GM12878 (cell line): Measurements from ENCODE around the gene F11. TPM values are rescaled to one million over a fixed set of nuclear protein-coding genes. Genes with fewer than 3 reads are reported as not detected.

Source experiments
- ATAC-seq: fragments of 200-7000 bp; cut with Tn5 transposase; 3 replicates; pipeline ENCODE4 v1.9.1; 2020; ENCODE audit warnings: mild to moderate bottlenecking, moderate library complexity
- BruUV-seq: library from RNA; stranded (reverse); fragments of 400-500 nt; replicated peaks from 2 replicates; lab custom pipeline; 2021; lab: Mats Ljungman, UMichigan
- CTCF ChIA-PET: fragments of 300-600 bp; sonication (Branson Sonifier 250); formaldehyde crosslinking; extraction: SDS; loops from one replicate; lab custom pipeline; 2021; ENCODE audit warnings: inconsistent platforms; lab: Yijun Ruan, JAX
- POLR2A ChIA-PET: fragments of 350-600 bp; formaldehyde crosslinking; extraction: SDS; loops from one replicate; lab custom pipeline; 2021; ENCODE audit warnings: inconsistent platforms; lab: Charles Lee
- RAD21 ChIA-PET: fragments of 300-600 bp; sonication (Branson Sonifier 250); formaldehyde crosslinking; loops from one replicate; lab custom pipeline; 2023; ENCODE audit warnings: antibody characterized with exemption; ENCODE audit not compliant: unreplicated experiment; lab: Charles Lee
- SMC1A ChIA-PET: fragments of 300-600 bp; sonication (Branson Sonifier 250); formaldehyde crosslinking; loops from one replicate; lab custom pipeline; 2023; ENCODE audit not compliant: unreplicated experiment, uncharacterized antibody; lab: Charles Lee
- DNase-seq: peaks from one replicate; pipeline ENCODE4 v3.0.0-alpha.2; 2011; ENCODE audit warnings: low read depth, low spot score
- FAIRE-seq: peaks from 3 replicates; lab custom pipeline; 2011; peaks lifted over from hg19 to GRCh38; lab: Jason Lieb, UNC
- H2AFZ ChIP-seq: 2 replicates; pipeline ENCODE4 v1.6.0; 2011; ENCODE audit warnings: low read depth, low read length, control low read depth; ENCODE audit not compliant: control insufficient read depth
- H3K27ac ChIP-seq: 2 replicates; pipeline ENCODE4 v1.5.1; 2011; ENCODE audit warnings: control low read depth; ENCODE audit not compliant: control insufficient read depth, insufficient read depth
- H3K27me3 ChIP-seq, 2 experiments: replicated peaks in 1 of 2; 2 replicates each; pipeline versions ENCODE4 v1.6.0 to v1.6.1; 2011; ENCODE audit warnings: low read length in 1 of 2; ENCODE audit not compliant: control insufficient read depth in 2 of 2, insufficient read depth in 2 of 2
- H3K36me3 ChIP-seq, 2 experiments: 2 replicates each; pipeline ENCODE4 v1.5.1; 2011; ENCODE audit warnings: low read length in 1 of 2; ENCODE audit not compliant: control insufficient read depth in 2 of 2, insufficient read depth in 2 of 2
- H3K4me1 ChIP-seq: 2 replicates; pipeline ENCODE4 v1.6.1; 2011; ENCODE audit warnings: mild to moderate bottlenecking, low read length, moderate library complexity, mixed read lengths; ENCODE audit not compliant: control insufficient read depth, insufficient read depth
- H3K4me2 ChIP-seq: 2 replicates; pipeline ENCODE4 v1.6.0; 2011; ENCODE audit warnings: control low read depth; ENCODE audit not compliant: control insufficient read depth, insufficient read depth
- H3K4me3 ChIP-seq: fragments of 200-600 bp; sonication (generic); 2 replicates; pipeline ENCODE4 v1.5.1; 2016
- H3K79me2 ChIP-seq: 2 replicates; pipeline ENCODE4 v1.6.0; 2011; ENCODE audit warnings: low read length; ENCODE audit not compliant: control insufficient read depth, insufficient read depth
- H3K9ac ChIP-seq: 2 replicates; pipeline ENCODE4 v1.8.0; 2011; ENCODE audit warnings: low read length, control low read depth, mixed read lengths; ENCODE audit not compliant: control insufficient read depth, insufficient read depth
- H3K9me3 ChIP-seq: replicated peaks from 3 replicates; pipeline ENCODE4 v1.5.1; 2011; ENCODE audit warnings: mild to moderate bottlenecking, low read length; ENCODE audit not compliant: control insufficient read depth, insufficient read depth
- H4K20me1 ChIP-seq: 2 replicates; pipeline ENCODE4 v1.6.0; 2011; ENCODE audit not compliant: control insufficient read depth, insufficient read depth
- BACH1 ChIP-seq: fragments of 450-650 bp; IDR thresholded peaks from 2 replicates; pipeline ENCODE4 v1.6.1; 2017; ENCODE audit warnings: mild to moderate bottlenecking, borderline replicate concordance
- BCL11A ChIP-seq: IDR thresholded peaks from 2 replicates; pipeline ENCODE4 v1.6.1; 2011; ENCODE audit warnings: low read depth, low read length
- CHD1 ChIP-seq: IDR thresholded peaks from 2 replicates; pipeline ENCODE4 v1.6.1; 2012; ENCODE audit warnings: low read depth, low read length, improper control_type of control experiment
- EP300 ChIP-seq, 2 experiments: fragments of 150-350 bp in 1 of 2; IDR thresholded peaks; 2 replicates each; pipeline ENCODE4 v1.6.1; 2011 to 2012; ENCODE audit warnings: low read depth in 2 of 2, low read length in 2 of 2, borderline replicate concordance in 1 of 2, improper control_type of control experiment in 1 of 2, inconsistent platforms in 1 of 2; ENCODE audit not compliant: control insufficient read depth in 1 of 2
- ETV6 ChIP-seq, 2 experiments: fragments of 450-650 bp in 1 of 2; IDR thresholded peaks in 1 of 2; conservative IDR thresholded peaks in 1 of 2; 2 replicates each; pipeline ENCODE4 v1.6.1; 2014; ENCODE audit warnings: antibody characterized with exemption in 1 of 2, borderline replicate concordance in 1 of 2, low read depth in 1 of 2, mild to moderate bottlenecking in 1 of 2, moderate library complexity in 1 of 2
- GABPA ChIP-seq: IDR thresholded peaks from 2 replicates; pipeline ENCODE4 v1.6.1; 2014; ENCODE audit warnings: antibody characterized with exemption, low read depth, mild to moderate bottlenecking, inconsistent platforms
- GATAD2B ChIP-seq: fragments of 450-650 bp; conservative IDR thresholded peaks from 2 replicates; pipeline ENCODE4 v1.6.1; 2017; ENCODE audit warnings: low read depth, mild to moderate bottlenecking, moderate library complexity
- HDAC6 ChIP-seq: fragments of 200-600 bp; sonication (generic); IDR thresholded peaks from one replicate; pipeline ENCODE4 v1.8.0; 2017; ENCODE audit warnings: antibody characterized with exemption; ENCODE audit not compliant: unreplicated experiment
- PAX5 ChIP-seq: IDR thresholded peaks from 2 replicates; pipeline ENCODE4 v1.6.1; 2011; ENCODE audit warnings: low read depth, low read length, borderline replicate concordance
- RELA ChIP-seq: fragments of 450-650 bp; IDR thresholded peaks from 2 replicates; pipeline ENCODE4 v1.8.0; 2014; ENCODE audit warnings: borderline replicate concordance; ENCODE audit not compliant: partially characterized antibody
- RFX5 ChIP-seq: IDR thresholded peaks from 2 replicates; pipeline ENCODE4 v1.6.1; 2011; ENCODE audit warnings: low read depth, low read length, improper control_type of control experiment
- YBX1 ChIP-seq: fragments of 450-650 bp; IDR thresholded peaks from 2 replicates; pipeline ENCODE4 v1.6.1; 2016; ENCODE audit warnings: antibody characterized with exemption
- ZNF622 ChIP-seq: fragments of 450-650 bp; IDR thresholded peaks from 2 replicates; pipeline ENCODE4 v1.6.1; 2017; ENCODE audit warnings: mild to moderate bottlenecking, inconsistent platforms
- WGBS: methylation state at CpG from one replicate; pipeline ENCODE4 v1.1.6; 2016; ENCODE audit warnings: low lambda C conversion rate; ENCODE audit not compliant: insufficient replicate concordance, insufficient coverage; ENCODE audit errors: missing lambda C conversion rate; 5-methylcytosine and 5-hydroxymethylcytosine counted together
- in situ Hi-C: fragments of 300-500 bp; cut with MboI; formaldehyde crosslinking; loops from 9 replicates; pipeline ENCODE4 v1.14.3; 2018; ENCODE audit warnings: mixed read lengths
- intact Hi-C: fragments of 100-400 bp; cut with micrococcal nuclease; formaldehyde crosslinking; loops from one replicate; pipeline ENCODE4 v1.14.2; 2022; ENCODE audit not compliant: unreplicated experiment
- polyA plus RNA-seq, 11 experiments: library from polyadenylated mRNA; depleted of rRNA in 4 of 11; unstranded in 6 of 11; stranded (reverse) in 5 of 11; fragments of >200 nt; fragmentation: Nextera tagmentation in 4 of 11; fragmentation: Illumina TruSeq in 1 of 11; extraction: Ambion mirVana in 4 of 11; extraction: Trizol in 1 of 11; gene quantifications; 1 replicate in 1 of 11; 2 replicates in 10 of 11; pipeline versions ENCODE4 v1.2.1 to v1.2.3, GENCODE V29; 2011 to 2016; ENCODE audit warnings: inconsistent platforms in 2 of 11, missing spikeins in 2 of 11, low read depth in 1 of 11
- total RNA-seq, 4 experiments: library from RNA; depleted of rRNA in 3 of 4; stranded (reverse); fragments of >200 nt in 3 of 4; fragmentation: Illumina TruSeq in 1 of 4; extraction: Trizol in 1 of 4; gene quantifications; 2 replicates each; pipeline versions ENCODE4 v1.2.1 to v1.2.3, GENCODE V29; 2013 to 2021
- TF ChIP-seq, protein P1 (sequence below): fragments of 450-650 bp; IDR thresholded peaks from 2 replicates; pipeline ENCODE4 v1.6.1; 2016; ENCODE audit warnings: mild to moderate bottlenecking
- TF ChIP-seq, protein P2 (sequence below): fragments of 450-650 bp; IDR thresholded peaks from 2 replicates; pipeline ENCODE4 v1.6.1; 2017; ENCODE audit warnings: mild to moderate bottlenecking
- TF ChIP-seq, protein P3 (sequence below): IDR thresholded peaks from 2 replicates; pipeline ENCODE4 v1.6.1; 2012; ENCODE audit warnings: mild to moderate bottlenecking, low read depth, low read length

The F11 gene
- total and polyA plus RNA-seq, 10 of the 15 experiments (the other 5 are each of a cell fraction or from before 2014, with no cell fraction given), result not detected

DNA sequence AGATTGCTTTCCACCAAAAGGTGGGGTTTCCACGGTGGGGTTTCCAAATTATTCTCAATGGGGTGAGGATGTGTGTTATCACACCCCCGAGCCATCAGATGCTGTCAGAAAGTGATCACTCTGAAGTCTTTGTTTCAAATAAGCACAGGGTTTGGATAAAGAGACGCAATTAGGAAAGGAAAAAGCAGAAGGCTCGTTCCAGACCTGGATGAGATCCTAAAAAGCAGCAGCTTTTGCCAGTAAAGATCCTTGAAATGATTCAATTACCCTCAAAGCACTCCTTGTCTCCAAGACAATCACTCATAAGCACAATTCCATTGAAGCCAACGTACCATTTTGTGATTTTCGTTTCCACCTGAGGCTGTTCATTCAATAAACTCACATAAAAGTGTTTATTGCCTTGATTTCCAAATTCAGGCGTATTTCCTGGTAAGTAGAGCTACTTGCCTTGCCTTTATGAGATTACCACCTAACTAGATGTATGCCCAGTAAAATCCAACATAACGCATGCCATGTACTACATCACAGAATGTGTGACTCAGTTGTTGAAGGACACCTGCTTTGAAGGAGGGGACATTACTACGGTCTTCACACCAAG, 5.2 kb downstream of the F11 start:
- BruUV-seq, result no TSS peak
- ChIA-PET CTCF (no interaction called here), RAD21 (no interaction called here), SMC1A (no interaction called here), POLR2A (no interaction called here)
- no peak overlapping the region for H3K4me3 ChIP-seq
- in situ Hi-C loops (no loop called here), intact Hi-C loops (no loop called here)
- no peak overlapping the region for H3K9ac ChIP-seq
- ATAC-seq (no peak), DNase-seq (no peak), FAIRE-seq (no peak)
- no peaks in the 10 kb centered on the region for H3K36me3 ChIP-seq
- H3K9me3 ChIP-seq, result no peaks in the 10 kb centered on the region
- H3K4me1 ChIP-seq, result no peaks in the 10 kb centered on the region
- no peaks in the 10 kb centered on the region for H4K20me1 ChIP-seq
- H3K27ac ChIP-seq, result no peak overlapping the region
- no peak overlapping the region for H3K4me2 ChIP-seq
- no peaks in the 10 kb centered on the region for H3K79me2 ChIP-seq
- no peak overlapping the region for H2AFZ ChIP-seq
- WGBS, result 30% methylated on average over 9 of the region's 9 CpGs
- no peaks in the 10 kb centered on the region; a peak in 1 of 4 replicates for H3K27me3 ChIP-seq
- TF ChIP-seq GATAD2B (no peak), EP300 (IDR thresholded peaks at IDR 0.05; ENCODE audit: borderline replicate concordance in 1 of 2, control insufficient read depth in 1 of 2, low read depth in 2 of 2, low read length in 2 of 2) (no peak), CHD1 (no peak), YBX1 (no peak), ZNF622 (no peak), GABPA (no peak), BCL11A (no peak), ETV6 (conservative IDR thresholded peaks at IDR 0.05 in 1 of 2, IDR thresholded peaks at IDR 0.05 in 1 of 2; ENCODE audit: borderline replicate concordance in 1 of 2, low read depth in 1 of 2) (no peak), RFX5 (no peak), PAX5 (no peak), RELA (no peak), HDAC6 (no peak), BACH1 (no peak)
- TF ChIP-seq, protein P1, sequence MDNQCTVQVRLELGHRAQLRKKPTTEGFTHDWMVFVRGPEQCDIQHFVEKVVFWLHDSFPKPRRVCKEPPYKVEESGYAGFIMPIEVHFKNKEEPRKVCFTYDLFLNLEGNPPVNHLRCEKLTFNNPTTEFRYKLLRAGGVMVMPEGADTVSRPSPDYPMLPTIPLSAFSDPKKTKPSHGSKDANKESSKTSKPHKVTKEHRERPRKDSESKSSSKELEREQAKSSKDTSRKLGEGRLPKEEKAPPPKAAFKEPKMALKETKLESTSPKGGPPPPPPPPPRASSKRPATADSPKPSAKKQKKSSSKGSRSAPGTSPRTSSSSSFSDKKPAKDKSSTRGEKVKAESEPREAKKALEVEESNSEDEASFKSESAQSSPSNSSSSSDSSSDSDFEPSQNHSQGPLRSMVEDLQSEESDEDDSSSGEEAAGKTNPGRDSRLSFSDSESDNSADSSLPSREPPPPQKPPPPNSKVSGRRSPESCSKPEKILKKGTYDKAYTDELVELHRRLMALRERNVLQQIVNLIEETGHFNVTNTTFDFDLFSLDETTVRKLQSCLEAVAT, result no peak
- TF ChIP-seq, protein P2, sequence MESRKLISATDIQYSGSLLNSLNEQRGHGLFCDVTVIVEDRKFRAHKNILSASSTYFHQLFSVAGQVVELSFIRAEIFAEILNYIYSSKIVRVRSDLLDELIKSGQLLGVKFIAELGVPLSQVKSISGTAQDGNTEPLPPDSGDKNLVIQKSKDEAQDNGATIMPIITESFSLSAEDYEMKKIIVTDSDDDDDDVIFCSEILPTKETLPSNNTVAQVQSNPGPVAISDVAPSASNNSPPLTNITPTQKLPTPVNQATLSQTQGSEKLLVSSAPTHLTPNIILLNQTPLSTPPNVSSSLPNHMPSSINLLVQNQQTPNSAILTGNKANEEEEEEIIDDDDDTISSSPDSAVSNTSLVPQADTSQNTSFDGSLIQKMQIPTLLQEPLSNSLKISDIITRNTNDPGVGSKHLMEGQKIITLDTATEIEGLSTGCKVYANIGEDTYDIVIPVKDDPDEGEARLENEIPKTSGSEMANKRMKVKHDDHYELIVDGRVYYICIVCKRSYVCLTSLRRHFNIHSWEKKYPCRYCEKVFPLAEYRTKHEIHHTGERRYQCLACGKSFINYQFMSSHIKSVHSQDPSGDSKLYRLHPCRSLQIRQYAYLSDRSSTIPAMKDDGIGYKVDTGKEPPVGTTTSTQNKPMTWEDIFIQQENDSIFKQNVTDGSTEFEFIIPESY, result no peak
- TF ChIP-seq, protein P3, sequence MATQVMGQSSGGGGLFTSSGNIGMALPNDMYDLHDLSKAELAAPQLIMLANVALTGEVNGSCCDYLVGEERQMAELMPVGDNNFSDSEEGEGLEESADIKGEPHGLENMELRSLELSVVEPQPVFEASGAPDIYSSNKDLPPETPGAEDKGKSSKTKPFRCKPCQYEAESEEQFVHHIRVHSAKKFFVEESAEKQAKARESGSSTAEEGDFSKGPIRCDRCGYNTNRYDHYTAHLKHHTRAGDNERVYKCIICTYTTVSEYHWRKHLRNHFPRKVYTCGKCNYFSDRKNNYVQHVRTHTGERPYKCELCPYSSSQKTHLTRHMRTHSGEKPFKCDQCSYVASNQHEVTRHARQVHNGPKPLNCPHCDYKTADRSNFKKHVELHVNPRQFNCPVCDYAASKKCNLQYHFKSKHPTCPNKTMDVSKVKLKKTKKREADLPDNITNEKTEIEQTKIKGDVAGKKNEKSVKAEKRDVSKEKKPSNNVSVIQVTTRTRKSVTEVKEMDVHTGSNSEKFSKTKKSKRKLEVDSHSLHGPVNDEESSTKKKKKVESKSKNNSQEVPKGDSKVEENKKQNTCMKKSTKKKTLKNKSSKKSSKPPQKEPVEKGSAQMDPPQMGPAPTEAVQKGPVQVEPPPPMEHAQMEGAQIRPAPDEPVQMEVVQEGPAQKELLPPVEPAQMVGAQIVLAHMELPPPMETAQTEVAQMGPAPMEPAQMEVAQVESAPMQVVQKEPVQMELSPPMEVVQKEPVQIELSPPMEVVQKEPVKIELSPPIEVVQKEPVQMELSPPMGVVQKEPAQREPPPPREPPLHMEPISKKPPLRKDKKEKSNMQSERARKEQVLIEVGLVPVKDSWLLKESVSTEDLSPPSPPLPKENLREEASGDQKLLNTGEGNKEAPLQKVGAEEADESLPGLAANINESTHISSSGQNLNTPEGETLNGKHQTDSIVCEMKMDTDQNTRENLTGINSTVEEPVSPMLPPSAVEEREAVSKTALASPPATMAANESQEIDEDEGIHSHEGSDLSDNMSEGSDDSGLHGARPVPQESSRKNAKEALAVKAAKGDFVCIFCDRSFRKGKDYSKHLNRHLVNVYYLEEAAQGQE, result no peak
